ENCODE measurements around the gene CCDC88C.

Gene CCDC88C

DNA sequence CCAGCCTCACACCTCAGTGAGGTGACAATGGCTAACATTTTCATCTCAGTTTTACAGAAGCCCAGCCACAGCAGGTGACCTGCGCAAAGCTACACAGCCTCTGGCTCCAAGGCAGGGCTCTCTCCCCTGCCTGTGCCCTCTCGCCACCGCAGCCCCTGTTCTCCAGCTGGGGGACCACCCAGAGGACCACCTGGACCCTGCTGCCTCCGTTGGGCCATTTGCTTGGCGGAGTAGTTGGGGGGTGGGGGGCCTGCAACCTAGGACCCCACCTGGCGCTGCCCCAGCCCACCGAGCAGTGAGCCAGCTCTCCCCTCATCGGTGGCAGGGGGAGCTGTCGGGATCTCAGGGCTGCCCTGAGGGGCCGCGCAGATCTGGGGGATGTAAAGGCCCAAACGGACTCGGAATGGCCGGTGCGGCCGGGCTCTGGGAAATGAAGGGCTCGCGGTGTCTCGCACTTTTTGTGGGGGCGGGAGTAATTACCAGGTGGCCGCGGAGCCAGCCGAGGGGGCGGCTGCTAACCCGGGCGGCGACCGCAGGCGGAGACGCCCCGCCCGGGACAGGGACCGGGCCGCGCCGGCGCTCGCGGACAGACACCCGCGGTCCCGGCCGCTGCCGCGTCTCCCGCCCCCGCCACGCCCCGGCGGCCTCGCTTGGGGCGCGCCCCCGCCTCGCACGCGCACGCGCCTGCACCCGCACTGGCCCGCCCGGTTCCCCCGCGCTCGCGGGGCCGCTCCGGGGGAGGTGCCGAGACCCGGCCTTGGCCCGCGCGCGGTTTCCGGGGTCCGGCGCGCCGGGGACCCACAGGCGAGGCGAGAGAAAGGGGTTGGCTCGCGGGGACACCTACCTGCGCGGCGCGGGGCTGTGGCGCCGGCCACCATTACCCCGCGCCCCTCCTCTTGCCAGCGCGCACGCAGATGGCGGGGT, 164.5 kb downstream of the CCDC88C start:
- Histone ChIP-seq H3K36me3 (ENCODE audit: insufficient read depth, low read length) (no peaks in the 10 kb centered on the region), H3K9me3 (ENCODE audit: insufficient read depth, low read length, severe bottlenecking) (no peaks in the 10 kb centered on the region), H3K27me3 (ENCODE audit: insufficient read depth, low read length, poor library complexity) (no peaks in the 10 kb centered on the region), H3K4me3 (ENCODE audit: low read depth in 1 of 2, low read length in 2 of 2) (no peak overlapping the region), H4K20me1 (ENCODE audit: insufficient read depth, low read length) (no peaks in the 10 kb centered on the region), H3K79me2 (ENCODE audit: insufficient read depth, low read length) (no peaks in the 10 kb centered on the region), H2AFZ (ENCODE audit: low read depth, low read length) (no peak overlapping the region), H3K27ac (ENCODE audit: low read length) (peak overlapping the region; percentile 79), H3K4me2 (ENCODE audit: insufficient read depth, low read length) (no peak overlapping the region), H3K4me1 (ENCODE audit: insufficient read depth, low read length) (peaks cover 51% of the 10 kb centered on the region), H3K9ac (ENCODE audit: low read depth, low read length) (no peak overlapping the region)
- DNase-seq = no peak
- ATAC-seq (ENCODE audit: insufficient read depth, low read depth) = no peak
- TF ChIP-seq CTCF (IDR thresholded peaks at IDR 0.05; ENCODE audit: borderline replicate concordance, extremely low read depth, low read length, poor library complexity, severe bottlenecking) (no peak), EZH2 (IDR thresholded peaks at IDR 0.05; ENCODE audit: borderline replicate concordance, low read depth, low read length, severe bottlenecking) (no peak)

DNA sequence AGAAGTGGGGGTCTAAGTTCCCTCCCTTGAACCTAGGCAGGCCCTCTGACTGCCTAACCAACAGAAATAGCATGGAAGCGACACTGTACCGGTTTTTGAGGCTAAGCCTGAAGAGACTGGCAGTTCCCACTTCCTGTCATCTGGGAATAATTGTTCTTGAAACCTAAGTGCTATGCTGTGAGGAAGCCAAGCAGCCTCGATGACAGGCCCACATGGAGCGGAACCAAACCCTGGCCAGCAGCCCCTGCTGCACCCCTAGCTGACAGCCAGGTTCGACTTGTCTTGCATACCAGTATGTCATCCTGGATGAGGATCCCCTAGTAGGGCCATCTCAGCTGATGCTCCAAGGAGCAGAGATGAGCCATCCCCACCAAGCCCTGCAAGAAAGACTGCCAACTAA, 166.7 kb downstream of the CCDC88C start:
- Histone ChIP-seq H3K79me2 (ENCODE audit: insufficient read depth, low read length) (no peaks in the 10 kb centered on the region), H3K36me3 (ENCODE audit: insufficient read depth, low read length) (no peaks in the 10 kb centered on the region), H4K20me1 (ENCODE audit: insufficient read depth, low read length) (no peaks in the 10 kb centered on the region), H3K27ac (ENCODE audit: low read length) (peak overlapping the region; percentile 63), H3K4me2 (ENCODE audit: insufficient read depth, low read length) (no peak overlapping the region), H2AFZ (ENCODE audit: low read depth, low read length) (no peak overlapping the region), H3K27me3 (ENCODE audit: insufficient read depth, low read length, poor library complexity) (no peaks in the 10 kb centered on the region), H3K9ac (ENCODE audit: low read depth, low read length) (no peak overlapping the region), H3K4me1 (ENCODE audit: insufficient read depth, low read length) (peaks cover 50% of the 10 kb centered on the region), H3K4me3 (ENCODE audit: low read depth in 1 of 2, low read length in 2 of 2) (no peak overlapping the region), H3K9me3 (ENCODE audit: insufficient read depth, low read length, severe bottlenecking) (no peaks in the 10 kb centered on the region)
- peak; percentile 30 for DNase-seq
- TF ChIP-seq EZH2 (IDR thresholded peaks at IDR 0.05; ENCODE audit: borderline replicate concordance, low read depth, low read length, severe bottlenecking) (no peak), CTCF (IDR thresholded peaks at IDR 0.05; ENCODE audit: borderline replicate concordance, extremely low read depth, low read length, poor library complexity, severe bottlenecking) (no peak)
- ATAC-seq (ENCODE audit: insufficient read depth, low read depth) = no peak

DNA sequence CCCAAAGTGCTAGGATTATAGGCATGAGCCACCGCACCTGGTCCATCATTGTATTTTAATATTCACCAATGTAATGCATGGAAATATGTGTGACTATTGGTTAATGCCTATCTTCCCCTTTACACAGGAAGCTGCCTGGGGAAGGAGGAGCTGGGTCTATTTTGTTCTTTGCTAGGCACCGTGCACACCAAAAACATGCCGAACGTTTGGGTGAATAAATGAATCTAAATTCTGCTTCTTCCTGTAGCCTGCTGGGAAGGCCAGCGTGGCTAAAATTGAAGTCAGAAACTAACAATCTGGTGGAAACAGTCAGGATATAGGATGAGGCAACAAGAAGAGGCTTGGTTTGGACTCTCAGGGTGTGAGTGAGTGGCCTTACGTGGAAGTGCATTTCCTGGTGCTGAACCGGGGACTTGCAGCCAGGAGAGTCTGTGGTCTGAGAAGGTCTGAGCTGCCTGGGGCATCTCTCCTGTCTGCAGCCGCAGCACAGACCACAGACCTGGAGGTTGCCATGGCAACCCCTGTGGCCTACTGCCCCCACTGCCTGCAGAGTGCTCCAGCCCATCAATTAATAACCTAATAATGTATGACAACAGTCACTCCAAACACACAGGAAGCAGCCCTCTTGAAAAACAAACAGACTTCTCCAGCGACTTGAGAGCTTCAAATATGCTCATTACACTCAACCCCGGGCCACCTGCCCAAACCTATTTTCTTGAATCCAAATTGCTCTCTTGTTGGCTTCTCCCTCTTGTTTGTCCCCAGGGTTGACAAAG, 167.6 kb downstream of the CCDC88C start:
- Histone ChIP-seq H3K36me3 (ENCODE audit: insufficient read depth, low read length) (no peaks in the 10 kb centered on the region), H3K9me3 (ENCODE audit: insufficient read depth, low read length, severe bottlenecking) (no peaks in the 10 kb centered on the region), H3K27ac (ENCODE audit: low read length) (peak overlapping the region; percentile 63), H3K4me1 (ENCODE audit: insufficient read depth, low read length) (peaks cover 50% of the 10 kb centered on the region), H3K27me3 (ENCODE audit: insufficient read depth, low read length, poor library complexity) (no peaks in the 10 kb centered on the region), H3K4me3 (ENCODE audit: low read depth in 1 of 2, low read length in 2 of 2) (no peak overlapping the region), H3K9ac (ENCODE audit: low read depth, low read length) (0 out of 2 replicates have a peak overlapping the region, but pooled peaks have one; percentile 8), H3K79me2 (ENCODE audit: insufficient read depth, low read length) (no peaks in the 10 kb centered on the region), H4K20me1 (ENCODE audit: insufficient read depth, low read length) (no peaks in the 10 kb centered on the region), H2AFZ (ENCODE audit: low read depth, low read length) (no peak overlapping the region), H3K4me2 (ENCODE audit: insufficient read depth, low read length) (no peak overlapping the region)
- ATAC-seq (ENCODE audit: insufficient read depth, low read depth) (no peak), DNase-seq (peak; percentile 43)
- TF ChIP-seq CTCF (IDR thresholded peaks at IDR 0.05; ENCODE audit: borderline replicate concordance, extremely low read depth, low read length, poor library complexity, severe bottlenecking) (no peak), EZH2 (IDR thresholded peaks at IDR 0.05; ENCODE audit: borderline replicate concordance, low read depth, low read length, severe bottlenecking) (no peak)

Measured in DND-41 (cell line).